Ovary (tissue), 9 donors: ENCODE results near the gene PRDM12. TPM values are rescaled to one million over a fixed set of nuclear protein-coding genes. Genes with fewer than 3 reads are reported as not detected.

Experiments
- DNase-seq, 5 donors: peaks; one replicate each; pipeline ENCODE4 v3.0.0-alpha.2; 2019 to 2020
- H3K27ac ChIP-seq, 2 donors: fragments of 200-600 bp; one replicate each; pipeline versions ENCODE4 v1.5.1 to v1.8.0; 2019 to 2022
- H3K27me3 ChIP-seq: fragments of 200-600 bp; one replicate; pipeline ENCODE4 v1.8.0; 2022
- H3K36me3 ChIP-seq: fragments of 200-600 bp; sonication (generic); one replicate; pipeline ENCODE4 v1.5.1; 2019
- H3K4me1 ChIP-seq: one replicate; pipeline ENCODE4 v1.8.1; 2013; ENCODE audit warnings: mild to moderate bottlenecking, moderate library complexity; ENCODE audit not compliant: insufficient read depth
- H3K4me3 ChIP-seq: fragments of 200-600 bp; sonication (generic); one replicate; pipeline ENCODE4 v1.5.1; 2017
- H3K9me3 ChIP-seq, 2 donors: fragments of 200-600 bp in 1 of 2; sonication (generic) in 1 of 2; one replicate each; pipeline versions ENCODE4 v1.5.1 to v1.8.1; 2013 to 2019; ENCODE audit warnings: mild to moderate bottlenecking in 1 of 2, moderate library complexity in 1 of 2
- EP300 ChIP-seq: sonication (generic); formaldehyde crosslinking; IDR thresholded peaks from one replicate; pipeline ENCODE4 v1.6.1; 2017; ENCODE audit warnings: antibody characterized with exemption
- POLR2A ChIP-seq: fragments of 450-650 bp; IDR thresholded peaks from one replicate; pipeline ENCODE4 v1.6.1; 2017; ENCODE audit warnings: antibody characterized with exemption, mild to moderate bottlenecking, moderate library complexity
- WGBS, 3 donors: extraction: QIAGEN DNeasy Blood & Tissue Kit in 1 of 3; methylation state at CpG; one replicate each; pipeline versions ENCODE4 v1.1.5 to v1.1.7; 2013 to 2017; 5-methylcytosine and 5-hydroxymethylcytosine counted together
- intact Hi-C, 4 donors: fragments of 100-400 bp; cut with DNase I; formaldehyde crosslinking; loops; one replicate each; pipeline versions ENCODE4 v1.11.0 to v1.15.1; 2022 to 2023
- polyA plus RNA-seq, 2 donors: library from polyadenylated mRNA; stranded (reverse); fragments of 200-250 nt in 1 of 2; fragments of 350-450 nt in 1 of 2; fragmentation: Illumina TruSeq in 1 of 2; extraction: RNeasy Lipid Tissue Mini Kit (QIAGEN cat#74804) in 1 of 2; gene quantifications; one replicate each; pipeline ENCODE4 v1.2.3, GENCODE V29; 2013 to 2014
- total RNA-seq, 7 donors: library from RNA; depleted of rRNA in 2 of 7; stranded (reverse); fragments of >200 nt in 2 of 7; fragmentation: NEBNext Ultra II Directional in 3 of 7; extraction: Animal tissue kit (Norgen Biotek cat#: 25700) in 3 of 7; gene quantifications; one replicate each; pipeline versions ENCODE4 v1.1.0 to v1.2.4, GENCODE V29; 2016 to 2023
- TF ChIP-seq, protein P1 (sequence below), 3 donors: fragments of 450-650 bp in 2 of 3; fragments of 200-600 bp in 1 of 3; IDR thresholded peaks; one replicate each; pipeline versions ENCODE4 v1.5.1 to v1.8.0; 2016 to 2022; ENCODE audit warnings: antibody characterized with exemption in 3 of 3, mild to moderate bottlenecking in 1 of 3
- donor health status: DM: no; HTN: no; CAD: no; lungs with moderate emphysema.
- donor health status: DM: no; HTN: no; CAD: no.
- donor health status: Bipolar disorder and iron deficiency.
- donor health status: DM: yes; HTN: yes; CAD: no.
- donor health status: DM: no; HTN: no; CAD: no.
- donor health status: DM: yes; HTN: yes; CAD: no.

Gene PRDM12
- total and polyA plus RNA-seq, 9 donors: not detected

DNA sequence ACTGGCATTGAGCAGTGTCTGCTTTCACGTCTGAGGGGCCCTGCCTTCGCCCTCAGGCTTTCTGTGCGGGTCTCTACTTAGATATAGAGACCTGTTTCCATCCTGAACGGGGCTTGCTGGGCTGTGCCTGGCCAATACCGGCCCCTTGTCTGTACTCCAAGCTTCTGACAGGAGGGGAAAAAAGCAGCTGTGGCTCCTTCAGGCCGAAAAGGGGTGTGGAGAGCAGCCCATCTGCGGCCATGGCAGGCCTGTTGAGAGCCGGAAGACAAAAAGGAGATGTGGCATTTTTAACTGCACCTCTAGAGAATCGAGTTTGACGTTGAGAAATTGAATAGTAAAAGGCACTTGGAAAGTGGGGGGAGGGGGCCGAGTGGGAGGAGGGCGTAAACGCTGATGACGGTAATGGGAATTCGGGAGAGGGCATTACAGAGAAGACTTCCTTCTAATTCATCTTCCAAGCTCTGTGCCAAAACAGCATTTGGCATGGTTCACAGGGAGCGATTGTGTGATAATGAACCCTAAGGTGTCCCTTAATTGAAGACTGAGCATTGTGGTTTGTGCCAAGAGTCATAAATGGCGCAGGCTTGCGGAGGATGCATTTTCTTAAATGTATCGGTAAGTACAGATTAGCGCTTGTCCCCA lies 25.1 kb upstream of the PRDM12 start:
- intact Hi-C loops: no loop called here
- WGBS, 3 donors: 61 to 69% (median 67%) methylated on average over 20 of the region's 20 CpGs
- Histone ChIP-seq H3K27me3 (no peaks in the 10 kb centered on the region), H3K36me3 (no peaks in the 10 kb centered on the region), H3K27ac (no peak overlapping the region), H3K4me3 (no peak overlapping the region), H3K4me1 (no peaks in the 10 kb centered on the region), H3K9me3 (no peaks in the 10 kb centered on the region)
- TF ChIP-seq, protein P1, sequence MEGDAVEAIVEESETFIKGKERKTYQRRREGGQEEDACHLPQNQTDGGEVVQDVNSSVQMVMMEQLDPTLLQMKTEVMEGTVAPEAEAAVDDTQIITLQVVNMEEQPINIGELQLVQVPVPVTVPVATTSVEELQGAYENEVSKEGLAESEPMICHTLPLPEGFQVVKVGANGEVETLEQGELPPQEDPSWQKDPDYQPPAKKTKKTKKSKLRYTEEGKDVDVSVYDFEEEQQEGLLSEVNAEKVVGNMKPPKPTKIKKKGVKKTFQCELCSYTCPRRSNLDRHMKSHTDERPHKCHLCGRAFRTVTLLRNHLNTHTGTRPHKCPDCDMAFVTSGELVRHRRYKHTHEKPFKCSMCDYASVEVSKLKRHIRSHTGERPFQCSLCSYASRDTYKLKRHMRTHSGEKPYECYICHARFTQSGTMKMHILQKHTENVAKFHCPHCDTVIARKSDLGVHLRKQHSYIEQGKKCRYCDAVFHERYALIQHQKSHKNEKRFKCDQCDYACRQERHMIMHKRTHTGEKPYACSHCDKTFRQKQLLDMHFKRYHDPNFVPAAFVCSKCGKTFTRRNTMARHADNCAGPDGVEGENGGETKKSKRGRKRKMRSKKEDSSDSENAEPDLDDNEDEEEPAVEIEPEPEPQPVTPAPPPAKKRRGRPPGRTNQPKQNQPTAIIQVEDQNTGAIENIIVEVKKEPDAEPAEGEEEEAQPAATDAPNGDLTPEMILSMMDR (IDR thresholded peaks at IDR 0.05): no peak
- TF ChIP-seq EP300: no peak
- no peak for TF ChIP-seq POLR2A
- no peak for DNase-seq

DNA sequence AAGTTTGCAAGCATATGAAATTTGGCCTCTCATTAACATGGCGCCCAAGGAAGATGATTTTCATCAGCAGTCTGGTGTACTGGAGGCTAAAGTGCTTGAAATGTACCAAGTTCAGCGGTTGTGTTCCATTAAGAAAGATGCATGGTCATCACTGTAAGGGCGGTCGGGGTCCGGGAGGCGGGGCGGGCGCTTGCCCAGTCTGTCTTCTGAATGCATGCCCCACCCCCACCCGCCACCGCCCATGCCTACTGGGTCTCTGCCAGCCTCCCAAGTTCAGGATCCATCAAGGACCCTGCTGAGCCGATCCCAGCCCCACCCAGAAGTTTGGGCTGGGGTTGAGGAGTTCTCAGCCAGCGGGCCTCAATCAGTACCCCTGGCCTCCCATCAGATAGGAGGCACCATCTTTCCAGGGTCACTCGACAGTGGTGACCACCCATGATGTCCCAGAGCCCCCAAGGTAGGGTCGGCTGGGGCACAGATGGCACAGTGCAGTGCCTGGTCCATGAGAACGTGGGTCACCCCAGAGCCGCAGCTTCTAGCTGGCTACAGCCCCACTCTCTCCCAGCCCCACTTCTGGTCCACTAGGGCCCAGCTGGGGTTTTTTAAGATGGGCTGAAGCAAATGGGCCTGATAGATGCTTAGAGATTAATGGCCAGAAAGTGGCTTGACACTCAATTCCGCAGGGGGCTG lies 24.4 kb upstream of the PRDM12 start:
- Histone ChIP-seq H3K36me3 (no peaks in the 10 kb centered on the region), H3K9me3 (no peaks in the 10 kb centered on the region), H3K27me3 (no peaks in the 10 kb centered on the region), H3K4me3 (no peak overlapping the region), H3K27ac (no peak overlapping the region), H3K4me1 (no peaks in the 10 kb centered on the region)
- intact Hi-C loops: no loop called here
- DNase-seq: no peak
- WGBS, 3 donors: 89 to 93% (median 93%) methylated on average over 17 of the region's 17 CpGs
- TF ChIP-seq EP300 (no peak), POLR2A (no peak)
- TF ChIP-seq, protein P1 (IDR thresholded peaks at IDR 0.05): no peak

DNA sequence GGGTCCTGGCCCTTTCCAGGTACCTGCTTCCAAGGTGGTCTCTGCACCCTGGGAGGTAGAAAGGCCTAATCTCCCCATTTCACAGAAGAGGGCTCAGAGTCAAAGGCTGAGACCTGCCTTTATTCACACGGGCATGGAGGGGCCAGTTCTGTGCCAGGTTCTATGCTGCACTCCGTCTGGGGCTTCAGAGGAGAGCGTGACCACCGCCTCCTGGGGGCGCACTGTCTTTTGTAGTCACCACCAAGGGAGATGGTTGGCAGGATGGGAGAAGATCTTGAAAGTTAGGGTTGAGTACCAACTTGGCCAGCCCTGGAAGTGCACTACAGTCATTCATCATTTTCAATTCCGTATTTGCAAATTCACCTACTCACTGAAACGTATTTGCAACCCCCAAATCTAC lies 23.7 kb upstream of the PRDM12 start:
- Histone ChIP-seq H3K36me3 (no peaks in the 10 kb centered on the region), H3K4me3 (no peak overlapping the region), H3K9me3 (no peaks in the 10 kb centered on the region), H3K27me3 (no peaks in the 10 kb centered on the region), H3K4me1 (no peaks in the 10 kb centered on the region), H3K27ac (no peak overlapping the region)
- intact Hi-C loops: no loop called here
- no peak for TF ChIP-seq EP300
- no peak for TF ChIP-seq POLR2A
- TF ChIP-seq, protein P1 (IDR thresholded peaks at IDR 0.05): no peak
- no peak for DNase-seq
- WGBS, 3 donors: 76 to 78% (median 77%) methylated on average over 7 of the region's 7 CpGs

DNA sequence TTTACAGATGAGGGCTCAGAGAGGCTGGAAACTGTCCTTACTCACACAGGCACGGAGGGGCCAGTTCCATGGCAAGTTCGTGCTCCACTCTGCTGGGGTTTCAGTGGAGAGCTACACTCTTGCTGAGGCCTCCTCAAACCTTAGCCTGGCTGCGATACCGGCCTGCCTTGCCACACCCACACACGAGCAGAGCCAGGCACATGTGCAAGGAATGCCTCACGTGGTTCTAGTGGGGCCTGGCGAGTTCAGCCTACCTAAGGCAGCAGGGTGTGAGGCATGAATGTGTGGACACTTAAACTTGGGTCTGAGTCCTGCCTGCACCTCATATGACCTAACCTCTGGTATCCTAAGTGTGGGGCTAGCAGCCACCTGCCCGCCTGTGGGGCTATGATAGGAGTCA lies 21.5 kb upstream of the PRDM12 start:
- TF ChIP-seq POLR2A (no peak), EP300 (no peak)
- TF ChIP-seq, protein P1 (IDR thresholded peaks at IDR 0.05): no peak
- intact Hi-C loops: no loop called here
- Histone ChIP-seq H3K4me3 (no peak overlapping the region), H3K9me3 (no peaks in the 10 kb centered on the region), H3K27me3 (no peaks in the 10 kb centered on the region), H3K27ac (no peak overlapping the region), H3K4me1 (no peaks in the 10 kb centered on the region), H3K36me3 (no peaks in the 10 kb centered on the region)
- no peak for DNase-seq
- 68 to 75% (median 70%) methylated on average over 8 of the region's 8 CpGs for WGBS, 3 donors
